ENCODE data around the gene KLF11. TPM values are rescaled to one million over a fixed set of nuclear protein-coding genes. Genes with fewer than 3 reads are reported as not detected.

Gene KLF11
- total RNA-seq, 1 donor from 2014 or later, result 20.8 TPM

DNA sequence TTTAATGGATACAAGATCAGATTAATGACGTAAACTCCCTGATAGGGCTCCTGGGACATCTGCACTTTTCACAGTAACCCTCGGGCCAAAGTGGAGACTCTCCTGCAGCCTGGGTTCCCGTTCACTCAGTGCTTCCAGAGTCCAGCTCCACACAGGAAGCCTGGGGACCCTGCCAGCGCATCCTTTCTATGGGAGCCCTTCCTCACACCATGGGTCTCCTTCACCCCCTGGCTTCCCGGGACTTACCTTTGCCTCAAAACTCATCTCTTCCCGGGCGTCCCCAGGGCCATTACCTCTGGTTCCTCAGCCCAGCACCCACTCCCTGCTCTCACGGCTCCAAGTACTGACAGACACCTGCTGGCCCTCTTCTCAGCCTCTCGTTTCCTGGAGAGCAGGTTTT, 40.7 kb upstream of the KLF11 start:
- TF ChIP-seq, protein P1, sequence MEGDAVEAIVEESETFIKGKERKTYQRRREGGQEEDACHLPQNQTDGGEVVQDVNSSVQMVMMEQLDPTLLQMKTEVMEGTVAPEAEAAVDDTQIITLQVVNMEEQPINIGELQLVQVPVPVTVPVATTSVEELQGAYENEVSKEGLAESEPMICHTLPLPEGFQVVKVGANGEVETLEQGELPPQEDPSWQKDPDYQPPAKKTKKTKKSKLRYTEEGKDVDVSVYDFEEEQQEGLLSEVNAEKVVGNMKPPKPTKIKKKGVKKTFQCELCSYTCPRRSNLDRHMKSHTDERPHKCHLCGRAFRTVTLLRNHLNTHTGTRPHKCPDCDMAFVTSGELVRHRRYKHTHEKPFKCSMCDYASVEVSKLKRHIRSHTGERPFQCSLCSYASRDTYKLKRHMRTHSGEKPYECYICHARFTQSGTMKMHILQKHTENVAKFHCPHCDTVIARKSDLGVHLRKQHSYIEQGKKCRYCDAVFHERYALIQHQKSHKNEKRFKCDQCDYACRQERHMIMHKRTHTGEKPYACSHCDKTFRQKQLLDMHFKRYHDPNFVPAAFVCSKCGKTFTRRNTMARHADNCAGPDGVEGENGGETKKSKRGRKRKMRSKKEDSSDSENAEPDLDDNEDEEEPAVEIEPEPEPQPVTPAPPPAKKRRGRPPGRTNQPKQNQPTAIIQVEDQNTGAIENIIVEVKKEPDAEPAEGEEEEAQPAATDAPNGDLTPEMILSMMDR (IDR thresholded peaks at IDR 0.05; ENCODE audit: borderline replicate concordance), result no peak
- intact Hi-C loops (cut with micrococcal nuclease), result no loop called here
- no peak for DNase-seq
- H3K27ac ChIP-seq (replicated peaks), result no peak overlapping the region
- H3K4me1 ChIP-seq, result peaks cover 16% of the 10 kb centered on the region
- H3K4me3 ChIP-seq, result no peak overlapping the region
- H3K36me3 ChIP-seq, result no peaks in the 10 kb centered on the region
- H3K27me3 ChIP-seq (ENCODE audit: low read depth), result no peaks in the 10 kb centered on the region
- H3K9me3 ChIP-seq (replicated peaks), result no peaks in the 10 kb centered on the region

DNA sequence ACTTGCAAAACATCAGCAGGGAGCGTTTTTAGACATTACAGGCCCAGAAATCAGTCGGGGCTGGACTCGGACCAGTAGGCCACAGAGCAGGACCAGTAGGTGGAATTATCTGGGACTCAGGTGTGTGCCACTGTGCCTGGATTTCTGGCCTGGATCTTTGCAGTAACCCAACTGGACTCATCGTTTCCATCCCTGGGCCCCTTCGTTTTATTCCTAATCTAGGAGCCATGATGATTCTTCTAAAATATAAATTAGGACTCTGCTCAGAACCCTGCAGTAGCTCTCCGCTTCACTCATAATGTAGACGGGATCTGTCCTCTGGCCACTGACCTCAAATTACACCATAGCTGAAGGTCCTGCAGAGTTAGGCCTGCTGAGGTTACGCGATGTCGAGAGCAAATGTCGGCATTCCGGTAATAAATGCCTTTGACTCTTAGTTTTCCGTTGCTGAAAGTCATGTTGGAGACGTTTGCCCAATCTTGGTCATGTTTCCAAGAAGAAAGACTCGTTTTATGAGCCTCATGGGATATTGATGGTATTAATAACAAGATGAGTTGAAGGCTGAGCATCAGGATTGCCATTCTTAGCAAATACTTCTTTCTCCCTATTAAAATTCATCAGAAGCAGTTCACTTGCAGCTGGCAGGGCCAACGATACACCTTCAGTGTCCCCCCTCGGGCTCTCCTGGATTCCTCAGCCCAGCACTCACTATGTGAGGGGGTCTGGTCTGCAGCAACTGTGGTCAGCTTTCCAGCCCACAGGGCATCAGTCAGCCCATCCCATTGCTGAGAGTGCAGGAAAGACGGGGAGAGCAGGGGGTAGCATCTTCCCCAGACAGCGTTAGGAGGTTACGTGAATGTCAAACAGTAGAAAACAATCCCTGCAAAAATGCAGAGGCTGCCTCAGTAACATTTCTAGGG, 39.9 kb upstream of the KLF11 start:
- no peak overlapping the region for H3K4me3 ChIP-seq
- peaks cover 24% of the 10 kb centered on the region for H3K4me1 ChIP-seq
- no peaks in the 10 kb centered on the region for H3K27me3 ChIP-seq (ENCODE audit: low read depth)
- intact Hi-C loops (cut with micrococcal nuclease), result no loop called here
- H3K27ac ChIP-seq (replicated peaks), result no peak overlapping the region
- no peak for DNase-seq
- no peaks in the 10 kb centered on the region for H3K36me3 ChIP-seq
- TF ChIP-seq, protein P1 (IDR thresholded peaks at IDR 0.05; ENCODE audit: borderline replicate concordance), result no peak
- no peaks in the 10 kb centered on the region for H3K9me3 ChIP-seq (replicated peaks)

DNA sequence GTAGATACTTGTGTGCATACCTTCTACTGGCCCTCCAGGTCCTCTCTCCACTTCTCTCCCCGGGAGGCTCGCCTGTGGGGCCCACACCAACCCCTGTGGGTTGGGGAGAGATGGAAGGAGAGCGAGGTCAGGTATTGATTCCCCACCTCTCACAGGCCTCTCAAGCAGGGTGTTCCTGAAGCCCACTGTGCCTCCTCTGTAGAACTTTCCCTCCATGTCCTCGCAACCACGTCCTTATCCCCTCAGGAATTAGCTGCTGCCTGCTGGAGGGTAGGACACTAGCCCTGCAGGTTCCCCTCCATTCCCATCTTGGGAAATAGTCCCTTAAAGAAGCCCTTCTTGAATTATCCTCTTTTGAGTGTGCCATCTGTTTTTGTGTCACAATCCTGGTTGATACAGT, 38.9 kb upstream of the KLF11 start:
- H3K27ac ChIP-seq (replicated peaks), result no peak overlapping the region
- intact Hi-C loops (cut with micrococcal nuclease), result no loop called here
- no peaks in the 10 kb centered on the region for H3K36me3 ChIP-seq
- H3K27me3 ChIP-seq (ENCODE audit: low read depth), result no peaks in the 10 kb centered on the region
- H3K9me3 ChIP-seq (replicated peaks), result no peaks in the 10 kb centered on the region
- peaks cover 34% of the 10 kb centered on the region for H3K4me1 ChIP-seq
- no peak for DNase-seq
- H3K4me3 ChIP-seq, result no peak overlapping the region
- TF ChIP-seq, protein P1 (IDR thresholded peaks at IDR 0.05; ENCODE audit: borderline replicate concordance), result no peak

DNA sequence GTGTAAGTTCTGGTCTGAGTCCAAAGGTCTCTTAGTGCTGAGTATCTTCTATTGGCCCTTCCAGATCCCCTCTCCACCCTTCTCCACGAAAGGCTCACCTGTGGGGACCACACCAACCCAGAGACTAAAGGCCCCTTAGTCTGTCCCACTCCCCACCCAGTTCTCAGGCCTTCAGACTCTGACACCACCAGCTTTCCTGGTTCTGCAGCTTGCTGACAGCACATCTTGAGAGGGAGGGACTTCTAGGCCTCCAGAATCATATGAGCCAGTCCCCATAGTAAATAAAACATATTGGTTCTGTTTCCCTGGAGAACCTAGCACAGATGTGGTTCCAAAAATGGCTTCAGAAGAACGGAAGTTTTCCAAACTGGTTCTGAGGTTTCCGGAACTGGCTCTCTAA, 38.5 kb upstream of the KLF11 start:
- TF ChIP-seq, protein P1 (IDR thresholded peaks at IDR 0.05; ENCODE audit: borderline replicate concordance), result no peak
- intact Hi-C loops (cut with micrococcal nuclease), result no loop called here

DNA sequence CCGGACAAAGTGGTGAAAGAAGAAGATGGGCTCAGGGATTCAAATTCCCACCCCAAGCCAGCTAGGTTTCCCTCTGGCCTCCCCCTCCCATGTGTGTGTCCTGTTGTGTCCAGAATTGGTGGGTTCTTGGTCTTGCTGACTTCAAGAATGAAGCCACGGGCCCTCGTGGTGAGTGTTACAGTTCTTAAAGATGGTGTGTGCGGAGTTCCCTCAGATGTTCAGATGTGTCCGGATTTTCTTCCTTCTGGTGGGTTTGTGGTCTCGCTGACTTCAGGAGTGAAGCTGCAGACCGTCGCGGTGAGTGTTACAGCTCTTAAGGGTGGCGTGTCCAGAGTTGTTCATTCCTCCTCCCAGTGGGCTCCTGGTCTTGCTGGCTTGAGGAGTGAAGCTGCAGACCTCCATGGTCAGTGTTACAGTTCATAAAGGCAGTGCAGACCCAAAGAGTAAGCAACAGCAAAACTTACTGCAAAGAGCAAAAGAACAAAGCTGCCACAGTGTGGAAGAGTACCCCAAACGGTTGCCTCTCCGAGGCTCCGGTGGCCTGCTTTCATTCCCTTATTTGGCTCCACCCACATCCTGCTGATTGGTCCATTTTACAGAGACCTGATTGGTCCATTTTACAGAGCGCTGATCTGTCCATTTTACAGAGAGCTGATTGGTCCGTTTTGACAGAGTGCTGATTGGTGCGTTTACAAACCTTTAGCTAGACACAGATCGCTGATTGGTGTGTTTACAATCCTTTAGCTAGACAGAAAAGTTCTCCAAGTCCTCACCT, 37.7 kb upstream of the KLF11 start:
- H3K27me3 ChIP-seq (ENCODE audit: low read depth), result no peaks in the 10 kb centered on the region
- TF ChIP-seq, protein P1 (IDR thresholded peaks at IDR 0.05; ENCODE audit: borderline replicate concordance), result no peak
- H3K27ac ChIP-seq (replicated peaks), result no peak overlapping the region
- H3K36me3 ChIP-seq, result no peaks in the 10 kb centered on the region
- peaks cover 45% of the 10 kb centered on the region for H3K4me1 ChIP-seq
- no peak for DNase-seq
- H3K9me3 ChIP-seq (replicated peaks), result no peaks in the 10 kb centered on the region
- no peak overlapping the region for H3K4me3 ChIP-seq
- intact Hi-C loops (cut with micrococcal nuclease), result no loop called here

More for the DNA sequence above, 38.5 kb upstream of the KLF11 start:
- Histone ChIP-seq H3K27ac (replicated peaks) (no peak overlapping the region), H3K27me3 (ENCODE audit: low read depth) (no peaks in the 10 kb centered on the region), H3K9me3 (replicated peaks) (no peaks in the 10 kb centered on the region), H3K4me1 (peaks cover 38% of the 10 kb centered on the region), H3K4me3 (no peak overlapping the region), H3K36me3 (no peaks in the 10 kb centered on the region)
- no peak for DNase-seq

All from left ventricle myocardium inferior (tissue), 1 donor.